COR-L47 (cell line): ENCODE results near the gene C3orf52.

Source experiments
- DNase-seq: peaks from one replicate; lab custom pipeline; 2025; lab: John Stamatoyannopoulos, UW

The C3orf52 gene

GRCh38 chr3:112119962-112120836 is 34.0 kb downstream of the C3orf52 start:
- no peak for DNase-seq

GRCh38 chr3:112121577-112122547 is 35.7 kb downstream of the C3orf52 start:
- DNase-seq = peak; percentile 27

- no peak for DNase-seq
These were observed 36.7 kb downstream of the C3orf52 start for GRCh38 chr3:112122870-112123269.

- no peak for DNase-seq
These were observed 37.4 kb downstream of the C3orf52 start for GRCh38 chr3:112123548-112123947.

GRCh38 chr3:112124907-112125607 is 38.9 kb downstream of the C3orf52 start:
- DNase-seq = no peak

- DNase-seq = no peak
These were observed 40.3 kb downstream of the C3orf52 start for GRCh38 chr3:112126511-112126911.

- no peak for DNase-seq
These were observed 41.6 kb downstream of the C3orf52 start for GRCh38 chr3:112127522-112128494.

- no peak for DNase-seq
These were observed 42.9 kb downstream of the C3orf52 start for GRCh38 chr3:112128843-112129727.

- DNase-seq = no peak
These were observed 43.9 kb downstream of the C3orf52 start for GRCh38 chr3:112129925-112130637.

GRCh38 chr3:112130638-112130993 is 44.4 kb downstream of the C3orf52 start:
- no peak for DNase-seq

- no peak for DNase-seq
These were observed 44.9 kb downstream of the C3orf52 start for GRCh38 chr3:112131111-112131510.

- DNase-seq = no peak
These were observed 45.9 kb downstream of the C3orf52 start for GRCh38 chr3:112132088-112132487.

GRCh38 chr3:112132554-112132953 is 46.4 kb downstream of the C3orf52 start:
- DNase-seq = no peak

GRCh38 chr3:112132975-112133448 is 46.8 kb downstream of the C3orf52 start, which contains the start of gene GCSAM:
Gene GCSAM (minus strand): TSS chr3:112133248. CDS start chr3:112133120, 128 bp downstream.
- DNase-seq = no peak

- DNase-seq = no peak
These were observed 47.6 kb downstream of the C3orf52 start for GRCh38 chr3:112133626-112134334.

GRCh38 chr3:112134335-112135124 is 48.3 kb downstream of the C3orf52 start:
- no peak for DNase-seq

GRCh38 chr3:112136046-112136445 is 49.9 kb downstream of the C3orf52 start:
- DNase-seq = no peak
